Activated B cell treated with CpG ODN at 0.5 μM for 24 hours (primary cell): ENCODE data around the gene LRP4. TPM values are rescaled to one million over a fixed set of nuclear protein-coding genes. Genes with fewer than 3 reads are reported as not detected.

Experiments used
- ATAC-seq: fragments of 200-7000 bp; cut with Tn5 transposase; one replicate; pipeline ENCODE4 v1.10.0; 2021; ENCODE audit warnings: low read depth, mild to moderate bottlenecking, moderate library complexity
- CTCF ChIA-PET: fragments of 350-600 bp; sonication (Branson Sonifier 250); formaldehyde crosslinking; loops from one replicate; lab custom pipeline; 2021; ENCODE audit warnings: antibody characterized with exemption; lab: Charles Lee
- POLR2A ChIA-PET: fragments of 350-600 bp; sonication (Branson Sonifier 250); formaldehyde crosslinking; loops from one replicate; lab custom pipeline; 2021; ENCODE audit warnings: antibody characterized with exemption; lab: Charles Lee
- DNase-seq: peaks from one replicate; pipeline ENCODE4 v3.0.0; 2022
- H3K27ac Mint-ChIP-seq: one replicate; pipeline ENCODE4 v1.8.0; 2020; ENCODE audit warnings: mixed read lengths
- H3K27me3 Mint-ChIP-seq: one replicate; pipeline ENCODE4 v1.8.0; 2021; ENCODE audit warnings: mixed read lengths
- H3K36me3 Mint-ChIP-seq: one replicate; pipeline ENCODE4 v1.8.0; 2021; ENCODE audit warnings: low read depth, mixed read lengths
- H3K4me1 Mint-ChIP-seq: one replicate; pipeline ENCODE4 v1.8.0; 2021; ENCODE audit warnings: mixed read lengths
- H3K4me3 Mint-ChIP-seq: one replicate; pipeline ENCODE4 v1.8.0; 2020; ENCODE audit warnings: mild to moderate bottlenecking, mixed read lengths
- H3K9me3 Mint-ChIP-seq: one replicate; pipeline ENCODE4 v1.8.0; 2020; ENCODE audit warnings: mixed read lengths
- intact Hi-C: fragments of 100-400 bp; cut with micrococcal nuclease; formaldehyde crosslinking; loops from one replicate; pipeline ENCODE4 v1.15.1; 2024
- total RNA-seq: library from RNA; stranded (reverse); gene quantifications from 2 replicates; pipeline ENCODE4 v1.2.3, GENCODE V29; 2022
- TF ChIP-seq, protein P1 (sequence below): fragments of 200-600 bp; IDR thresholded peaks from one replicate; pipeline ENCODE4 v1.8.0; 2022; ENCODE audit warnings: antibody characterized with exemption, mild to moderate bottlenecking

LRP4 gene
- total RNA-seq, 1 donor from 2014 or later = 0.16 TPM

DNA sequence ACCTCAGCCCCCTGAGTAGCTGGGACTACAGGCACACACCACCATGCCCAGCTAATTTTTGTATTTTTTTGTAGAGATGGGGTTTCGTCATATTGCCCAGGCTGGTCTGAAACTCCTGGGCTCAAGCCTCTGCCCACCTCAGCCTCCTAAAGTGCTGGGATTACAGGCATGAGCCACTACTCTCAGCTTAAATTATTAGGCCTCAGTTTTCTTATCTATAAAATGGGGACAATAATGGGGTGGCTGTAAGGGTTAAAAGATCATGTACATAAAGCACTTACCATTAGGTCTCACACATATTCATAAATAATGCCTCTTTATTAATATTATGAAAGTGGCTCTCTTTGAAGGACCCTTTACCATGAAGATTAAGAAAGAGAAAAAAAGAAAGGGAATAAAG lies 40.8 kb downstream of the LRP4 start:
- Mint-ChIP-seq H3K9me3 (no peaks in the 10 kb centered on the region), H3K4me3 (no peak overlapping the region), H3K27ac (no peak overlapping the region), H3K4me1 (no peaks in the 10 kb centered on the region), H3K36me3 (no peaks in the 10 kb centered on the region), H3K27me3 (peaks cover 4% of the 10 kb centered on the region)
- TF ChIP-seq, protein P1, sequence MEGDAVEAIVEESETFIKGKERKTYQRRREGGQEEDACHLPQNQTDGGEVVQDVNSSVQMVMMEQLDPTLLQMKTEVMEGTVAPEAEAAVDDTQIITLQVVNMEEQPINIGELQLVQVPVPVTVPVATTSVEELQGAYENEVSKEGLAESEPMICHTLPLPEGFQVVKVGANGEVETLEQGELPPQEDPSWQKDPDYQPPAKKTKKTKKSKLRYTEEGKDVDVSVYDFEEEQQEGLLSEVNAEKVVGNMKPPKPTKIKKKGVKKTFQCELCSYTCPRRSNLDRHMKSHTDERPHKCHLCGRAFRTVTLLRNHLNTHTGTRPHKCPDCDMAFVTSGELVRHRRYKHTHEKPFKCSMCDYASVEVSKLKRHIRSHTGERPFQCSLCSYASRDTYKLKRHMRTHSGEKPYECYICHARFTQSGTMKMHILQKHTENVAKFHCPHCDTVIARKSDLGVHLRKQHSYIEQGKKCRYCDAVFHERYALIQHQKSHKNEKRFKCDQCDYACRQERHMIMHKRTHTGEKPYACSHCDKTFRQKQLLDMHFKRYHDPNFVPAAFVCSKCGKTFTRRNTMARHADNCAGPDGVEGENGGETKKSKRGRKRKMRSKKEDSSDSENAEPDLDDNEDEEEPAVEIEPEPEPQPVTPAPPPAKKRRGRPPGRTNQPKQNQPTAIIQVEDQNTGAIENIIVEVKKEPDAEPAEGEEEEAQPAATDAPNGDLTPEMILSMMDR = no peak
- DNase-seq (no peak), ATAC-seq (no peak)
- intact Hi-C loops = no loop called here
- CTCF ChIA-PET = no interaction called here
- POLR2A ChIA-PET = no interaction called here

DNA sequence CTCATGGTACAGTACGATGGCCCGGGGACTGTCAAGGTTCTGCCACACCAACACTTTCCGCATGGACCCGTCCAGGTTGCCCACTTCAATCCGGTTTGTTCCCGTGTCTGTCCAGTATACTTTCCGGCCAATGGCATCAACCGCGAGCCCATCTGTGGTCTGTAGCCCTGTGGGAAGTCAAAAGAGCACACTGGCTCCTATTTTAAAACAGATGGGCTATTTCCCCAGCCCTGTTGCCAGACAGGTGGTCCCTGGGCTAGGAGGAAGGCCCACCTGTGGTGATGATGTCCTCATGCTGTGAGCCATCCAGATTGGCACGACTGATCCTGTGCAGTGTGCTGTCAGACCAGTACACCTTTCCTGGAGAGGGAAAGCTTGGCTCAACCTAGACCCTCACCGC lies 41.9 kb downstream of the LRP4 start:
- Mint-ChIP-seq H3K27ac (no peak overlapping the region), H3K4me3 (no peak overlapping the region), H3K4me1 (no peaks in the 10 kb centered on the region), H3K27me3 (peaks cover 4% of the 10 kb centered on the region), H3K9me3 (no peaks in the 10 kb centered on the region), H3K36me3 (no peaks in the 10 kb centered on the region)
- TF ChIP-seq, protein P1 = no peak
- ChIA-PET POLR2A (no interaction called here), CTCF (no interaction called here)
- DNase-seq = no peak
- ATAC-seq = no peak
- intact Hi-C loops = no loop called here

DNA sequence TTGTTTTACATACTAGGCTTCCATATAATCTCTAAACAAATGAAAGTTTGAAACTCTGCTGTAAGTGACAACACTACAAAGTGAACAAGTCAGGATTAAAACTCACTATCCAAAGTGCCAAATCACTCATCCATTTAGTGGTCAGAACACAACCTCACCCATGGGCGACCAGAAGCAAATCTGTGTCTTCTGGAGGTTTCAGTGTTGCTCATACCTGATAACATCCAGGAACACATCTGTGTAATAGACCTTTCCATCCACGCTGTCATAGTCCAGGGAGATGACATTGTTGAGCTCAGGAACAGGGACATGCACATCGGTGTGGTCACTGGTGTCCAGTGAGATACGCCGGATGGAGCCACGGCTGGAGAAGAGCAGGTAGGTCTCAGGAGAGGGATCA lies 43.8 kb downstream of the LRP4 start:
- TF ChIP-seq, protein P1 = no peak
- ChIA-PET POLR2A (no interaction called here), CTCF (no interaction called here)
- ATAC-seq (no peak), DNase-seq (no peak)
- Mint-ChIP-seq H3K4me3 (no peak overlapping the region), H3K27me3 (peaks cover 4% of the 10 kb centered on the region), H3K4me1 (no peaks in the 10 kb centered on the region), H3K36me3 (no peaks in the 10 kb centered on the region), H3K27ac (no peak overlapping the region), H3K9me3 (no peaks in the 10 kb centered on the region)
- intact Hi-C loops = no loop called here

DNA sequence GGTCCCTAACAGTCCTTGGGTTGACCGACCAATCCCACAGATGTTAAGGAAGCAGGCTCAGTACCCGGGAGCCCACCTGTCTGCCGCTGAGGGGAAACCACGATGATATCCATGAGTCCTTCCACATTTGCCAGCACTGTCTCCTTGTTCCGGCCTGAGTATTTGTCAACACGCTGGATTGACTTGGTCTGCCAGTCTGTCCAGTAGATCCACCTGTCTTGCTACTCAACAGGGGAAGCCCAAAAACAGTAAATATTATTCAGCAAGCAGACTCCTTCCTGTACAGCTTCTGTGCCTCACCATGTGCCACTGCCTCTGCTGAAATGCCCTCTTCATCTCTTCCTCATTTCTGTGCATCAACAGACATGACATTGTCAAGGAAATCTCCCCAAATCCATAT lies 49.4 kb downstream of the LRP4 start:
- POLR2A ChIA-PET = no interaction called here
- intact Hi-C loops = no loop called here

DNA sequence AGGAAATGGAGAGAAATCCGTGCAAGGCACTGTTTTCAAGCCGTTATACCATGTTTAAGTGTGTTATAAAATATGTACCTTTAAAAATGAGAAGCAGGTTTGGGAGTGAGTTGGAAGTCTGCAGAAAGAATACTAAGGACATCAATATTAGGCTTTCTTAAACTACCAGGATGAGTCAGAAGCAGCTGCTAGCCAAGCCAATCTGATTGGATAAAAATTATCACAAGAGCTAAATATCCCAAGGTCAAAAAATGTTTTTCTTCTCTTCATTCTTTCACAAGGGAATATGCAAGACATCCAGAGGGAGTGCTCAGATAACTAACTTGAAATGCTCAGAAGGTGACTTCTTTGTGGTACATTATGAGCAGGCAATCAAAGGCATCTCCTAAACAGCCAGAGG lies 53.0 kb downstream of the LRP4 start:
- H3K9me3 Mint-ChIP-seq = no peaks in the 10 kb centered on the region
- H3K27me3 Mint-ChIP-seq = no peaks in the 10 kb centered on the region
- H3K27ac Mint-ChIP-seq = no peak overlapping the region
- intact Hi-C loops = no loop called here
- no peaks in the 10 kb centered on the region for H3K4me1 Mint-ChIP-seq
- ChIA-PET POLR2A (no interaction called here), CTCF (no interaction called here)
- TF ChIP-seq, protein P1 = no peak
- no peak for DNase-seq
- ATAC-seq = no peak
- no peaks in the 10 kb centered on the region for H3K36me3 Mint-ChIP-seq
- no peak overlapping the region for H3K4me3 Mint-ChIP-seq

More for the DNA sequence above, 49.4 kb downstream of the LRP4 start:
- CTCF ChIA-PET = no interaction called here
- H3K4me3 Mint-ChIP-seq = no peak overlapping the region
- no peak for DNase-seq
- no peaks in the 10 kb centered on the region for H3K9me3 Mint-ChIP-seq
- no peak overlapping the region for H3K27ac Mint-ChIP-seq
- ATAC-seq = no peak
- no peaks in the 10 kb centered on the region for H3K36me3 Mint-ChIP-seq
- no peaks in the 10 kb centered on the region for H3K4me1 Mint-ChIP-seq
- H3K27me3 Mint-ChIP-seq = peaks cover 4% of the 10 kb centered on the region
- TF ChIP-seq, protein P1 = no peak
